ENCODE measurements around the gene CRBN.

CRBN gene

GRCh38 chr3:3126477-3127431 lies 52.7 kb downstream of the CRBN start, which contains the start of gene TRNT1:
Gene TRNT1, plus strand, starts transcription at chr3:3126940. Its CDS starts 2,101 bp downstream, at chr3:3129041.
- no peak for TF ChIP-seq CTCF (IDR thresholded peaks at IDR 0.05; ENCODE audit: extremely low read depth, insufficient read depth, missing control alignments)
- in situ Hi-C loops (cut with MboI; ENCODE audit: low pct_unique_long_range_greater_than_20kb, low sequenced_read_pairs, unreplicated experiment), result no loop called here
- DNase-seq (ENCODE audit: low spot score), result peak; percentile 96

- no peak for DNase-seq (ENCODE audit: low spot score)
- in situ Hi-C loops (cut with MboI; ENCODE audit: low pct_unique_long_range_greater_than_20kb, low sequenced_read_pairs, unreplicated experiment), result no loop called here
- TF ChIP-seq CTCF (IDR thresholded peaks at IDR 0.05; ENCODE audit: extremely low read depth, insufficient read depth, missing control alignments), result no peak
Observed at GRCh38 chr3:3125977-3126376, 53.5 kb downstream of the CRBN start.

- no peak for TF ChIP-seq CTCF (IDR thresholded peaks at IDR 0.05; ENCODE audit: extremely low read depth, insufficient read depth, missing control alignments)
- no peak for DNase-seq (ENCODE audit: low spot score)
Observed at GRCh38 chr3:3119393-3119851, 60.1 kb downstream of the CRBN start.

GRCh38 chr3:3117651-3118050 lies 61.8 kb downstream of the CRBN start:
- TF ChIP-seq CTCF (IDR thresholded peaks at IDR 0.05; ENCODE audit: extremely low read depth, insufficient read depth, missing control alignments), result no peak
- in situ Hi-C loops (cut with MboI; ENCODE audit: low pct_unique_long_range_greater_than_20kb, low sequenced_read_pairs, unreplicated experiment), result no loop called here
- DNase-seq (ENCODE audit: low spot score), result no peak

More at GRCh38 chr3:3119393-3119851, 60.1 kb downstream of the CRBN start:
- in situ Hi-C loops (cut with MboI; ENCODE audit: low pct_unique_long_range_greater_than_20kb, low sequenced_read_pairs, unreplicated experiment), result no loop called here

GRCh38 chr3:3113042-3113709 lies 66.3 kb downstream of the CRBN start:
- no peak for TF ChIP-seq CTCF (IDR thresholded peaks at IDR 0.05; ENCODE audit: extremely low read depth, insufficient read depth, missing control alignments)
- no peak for DNase-seq (ENCODE audit: low spot score)
- in situ Hi-C loops (cut with MboI; ENCODE audit: low pct_unique_long_range_greater_than_20kb, low sequenced_read_pairs, unreplicated experiment), result no loop called here

- TF ChIP-seq CTCF (IDR thresholded peaks at IDR 0.05; ENCODE audit: extremely low read depth, insufficient read depth, missing control alignments), result no peak
Observed at GRCh38 chr3:3110749-3111361, 68.6 kb downstream of the CRBN start.

More at GRCh38 chr3:3110749-3111361, 68.6 kb downstream of the CRBN start:
- no peak for DNase-seq (ENCODE audit: low spot score)
- in situ Hi-C loops (cut with MboI; ENCODE audit: low pct_unique_long_range_greater_than_20kb, low sequenced_read_pairs, unreplicated experiment), result no loop called here

All from GM13977 (cell line).